H9 (cell line): ENCODE measurements around the gene PPM1H. TPM values are rescaled to one million over a fixed set of nuclear protein-coding genes. Genes with fewer than 3 reads are reported as not detected.

Experiments
- DNase-seq: peaks from one replicate; pipeline ENCODE4 v3.0.0-alpha.2; 2017
- H2AFZ ChIP-seq: one replicate; pipeline ENCODE4 v1.6.1; 2013; ENCODE audit warnings: mild to moderate bottlenecking, low read length, control low read depth, moderate library complexity
- H2AK5ac ChIP-seq: 2 replicates; pipeline ENCODE4 v1.6.1; 2013; ENCODE audit warnings: low read length, control low read depth, mixed read lengths; ENCODE audit not compliant: insufficient read length
- H2BK120ac ChIP-seq: one replicate; pipeline ENCODE4 v1.6.1; 2013; ENCODE audit warnings: low read depth, mild to moderate bottlenecking, low read length, control low read depth, inconsistent platforms; ENCODE audit not compliant: poor library complexity, severe bottlenecking
- H2BK12ac ChIP-seq: 2 replicates; pipeline ENCODE4 v1.6.1; 2013; ENCODE audit warnings: low read length, control low read depth, mixed read lengths, low read depth; ENCODE audit not compliant: insufficient read length
- H2BK15ac ChIP-seq: 2 replicates; pipeline ENCODE4 v1.6.1; 2013; ENCODE audit warnings: low read depth, low read length, control low read depth
- H2BK20ac ChIP-seq: one replicate; pipeline ENCODE4 v1.6.1; 2013; ENCODE audit warnings: low read depth, mild to moderate bottlenecking, low read length, control low read depth, inconsistent platforms; ENCODE audit not compliant: poor library complexity, severe bottlenecking
- H2BK5ac ChIP-seq: 2 replicates; pipeline ENCODE4 v1.6.1; 2013; ENCODE audit warnings: low read length, control low read depth, mixed read lengths; ENCODE audit not compliant: insufficient read length
- H3K14ac ChIP-seq: 2 replicates; pipeline ENCODE4 v1.6.1; 2013; ENCODE audit warnings: low read length, control low read depth; ENCODE audit not compliant: insufficient read depth
- H3K18ac ChIP-seq: 2 replicates; pipeline ENCODE4 v1.6.1; 2013; ENCODE audit warnings: low read depth, mild to moderate bottlenecking, mixed read lengths, low read length, control low read depth; ENCODE audit not compliant: insufficient read length
- H3K23ac ChIP-seq: 2 replicates; pipeline ENCODE4 v1.6.1; 2013; ENCODE audit warnings: low read length, control low read depth, mixed read lengths, low read depth; ENCODE audit not compliant: insufficient read length
- H3K23me2 ChIP-seq: 2 replicates; pipeline ENCODE4 v1.6.1; 2013; ENCODE audit warnings: low read depth, mild to moderate bottlenecking, mixed read lengths, low read length, control low read depth; ENCODE audit not compliant: insufficient read length, poor library complexity, severe bottlenecking
- H3K27ac ChIP-seq: 2 replicates; pipeline ENCODE4 v1.5.1; 2013; ENCODE audit warnings: low read length, control low read depth, mixed read lengths, low read depth; ENCODE audit not compliant: insufficient read length
- H3K27me3 ChIP-seq: 2 replicates; pipeline ENCODE4 v1.6.1; 2013; ENCODE audit warnings: low read length, control low read depth, inconsistent platforms; ENCODE audit not compliant: insufficient read depth
- H3K4ac ChIP-seq: 2 replicates; pipeline ENCODE4 v1.6.1; 2013; ENCODE audit warnings: low read depth, mild to moderate bottlenecking, control low read depth, inconsistent platforms, low read length, moderate library complexity
- H3K4me1 ChIP-seq: 2 replicates; pipeline ENCODE4 v1.6.1; 2013; ENCODE audit warnings: low read length, control low read depth, inconsistent platforms; ENCODE audit not compliant: insufficient read depth
- H3K4me2 ChIP-seq: 2 replicates; pipeline ENCODE4 v1.6.1; 2013; ENCODE audit warnings: low read length, control low read depth, mixed read lengths; ENCODE audit not compliant: insufficient read length, insufficient read depth
- H3K56ac ChIP-seq: 2 replicates; pipeline ENCODE4 v1.6.1; 2013; ENCODE audit warnings: low read depth, mild to moderate bottlenecking, mixed read lengths, low read length, control low read depth; ENCODE audit not compliant: insufficient read length
- H3K79me1 ChIP-seq: 2 replicates; pipeline ENCODE4 v1.6.1; 2013; ENCODE audit warnings: low read depth, mild to moderate bottlenecking, moderate library complexity, low read length, control low read depth, inconsistent platforms; ENCODE audit not compliant: insufficient read depth, poor library complexity, severe bottlenecking
- H3K79me2 ChIP-seq: 2 replicates; pipeline ENCODE4 v1.6.1; 2013; ENCODE audit warnings: low read length, control low read depth, inconsistent platforms; ENCODE audit not compliant: insufficient read depth
- H3K9ac ChIP-seq: 2 replicates; pipeline ENCODE4 v1.6.1; 2013; ENCODE audit warnings: low read length, control low read depth, mixed read lengths; ENCODE audit not compliant: insufficient read length; ENCODE audit errors: extremely low read depth
- H3K9me3 ChIP-seq: one replicate; pipeline ENCODE4 v1.6.1; 2013; ENCODE audit warnings: low read depth, low read length, inconsistent platforms; ENCODE audit not compliant: control insufficient read depth
- H3T11ph ChIP-seq: one replicate; pipeline ENCODE4 v1.6.1; 2013; ENCODE audit warnings: mild to moderate bottlenecking, low read length, control low read depth, inconsistent platforms
- H4K20me1 ChIP-seq: one replicate; pipeline ENCODE4 v1.6.1; 2013; ENCODE audit not compliant: control insufficient read depth, insufficient read length, insufficient read depth
- H4K5ac ChIP-seq: 2 replicates; pipeline ENCODE4 v1.6.1; 2013; ENCODE audit warnings: low read depth, mild to moderate bottlenecking, mixed read lengths, low read length, control low read depth; ENCODE audit not compliant: insufficient read length
- H4K8ac ChIP-seq: replicated peaks from 2 replicates; pipeline ENCODE4 v1.6.1; 2013; ENCODE audit warnings: low read length, control low read depth, mixed read lengths, low read depth; ENCODE audit not compliant: insufficient read length
- H4K91ac ChIP-seq: 2 replicates; pipeline ENCODE4 v1.6.1; 2013; ENCODE audit warnings: low read depth, mild to moderate bottlenecking, moderate library complexity, mixed read lengths, low read length, control low read depth; ENCODE audit not compliant: insufficient read length
- H3K27ac Mint-ChIP-seq, 3 experiments: 2 replicates in 2 of 3; 3 replicates in 1 of 3; pipeline ENCODE4 v1.8.0; 2020 to 2021; ENCODE audit warnings: mixed read lengths in 3 of 3, mild to moderate bottlenecking in 1 of 3, moderate library complexity in 1 of 3
- H3K27me3 Mint-ChIP-seq: 2 replicates; pipeline ENCODE4 v1.8.0; 2021; ENCODE audit warnings: low read depth, mild to moderate bottlenecking, moderate library complexity, mixed read lengths
- H3K36me3 Mint-ChIP-seq, 3 experiments: 2 replicates in 2 of 3; 3 replicates in 1 of 3; pipeline ENCODE4 v1.8.0; 2020 to 2021; ENCODE audit warnings: low read depth in 3 of 3, mixed read lengths in 3 of 3; ENCODE audit not compliant: insufficient read depth in 1 of 3
- H3K4me1 Mint-ChIP-seq, 2 experiments: 2 replicates each; pipeline ENCODE4 v1.8.0; 2020; ENCODE audit warnings: mixed read lengths in 2 of 2
- H3K4me3 Mint-ChIP-seq, 2 experiments: 2 replicates in 1 of 2; 3 replicates in 1 of 2; pipeline ENCODE4 v1.8.0; 2020 to 2021; ENCODE audit warnings: mild to moderate bottlenecking in 2 of 2, mixed read lengths in 2 of 2, moderate library complexity in 1 of 2
- H3K9me3 Mint-ChIP-seq, 2 experiments: 2 replicates in 1 of 2; 3 replicates in 1 of 2; pipeline ENCODE4 v1.8.0; 2020; ENCODE audit warnings: mild to moderate bottlenecking in 2 of 2, mixed read lengths in 2 of 2, moderate library complexity in 1 of 2
- CTCF ChIP-seq: fragments of 200-600 bp; sonication (generic); conservative IDR thresholded peaks from 3 replicates; pipeline ENCODE4 v1.8.0; 2021; ENCODE audit warnings: antibody characterized with exemption, mild to moderate bottlenecking
- WGBS: extraction: QIAGEN DNeasy Blood & Tissue Kit; methylation state at CpG from one replicate; pipeline ENCODE4 v1.1.7; 2013; ENCODE audit warnings: missing lambda C conversion rate, low lambda C conversion rate, mixed read lengths; ENCODE audit not compliant: insufficient read length; ENCODE audit errors: extremely low coverage; 5-methylcytosine and 5-hydroxymethylcytosine counted together
- total RNA-seq: library from RNA; stranded (reverse); gene quantifications from 2 replicates; pipeline ENCODE4 v1.2.1, GENCODE V29; 2021

PPM1H gene
- total RNA-seq, 1 experiment from 2014 or later, result 22.1 TPM

GRCh38 chr12:62691309-62691708 lies 243.6 kb downstream of the PPM1H start:
- no peaks in the 10 kb centered on the region for H4K20me1 ChIP-seq
- H3T11ph ChIP-seq, result no peak overlapping the region
- H3K9me3 ChIP-seq, result no peaks in the 10 kb centered on the region
- Mint-ChIP-seq H3K4me3 (no peak overlapping the region), H3K4me1 (peaks cover 5 to 7% of the 10 kb centered on the region in 2 experiments; a peak in 3 of 4 replicates), H3K27me3 (no peaks in the 10 kb centered on the region), H3K9me3 (no peaks in the 10 kb centered on the region), H3K27ac (no peak overlapping the region), H3K36me3 (peaks cover 37 to 44% (median 38%) of the 10 kb centered on the region in 3 experiments)
- H2BK12ac ChIP-seq, result no peak overlapping the region
- no peaks in the 10 kb centered on the region for H3K27me3 ChIP-seq
- H4K91ac ChIP-seq, result no peak overlapping the region
- H2BK15ac ChIP-seq, result no peak overlapping the region
- H3K79me1 ChIP-seq, result no peaks in the 10 kb centered on the region
- no CpG with 5 or more reads among the region's 3 CpGs for WGBS
- H2BK5ac ChIP-seq, result no peak overlapping the region
- H4K8ac ChIP-seq, result no peak overlapping the region
- no peak overlapping the region for H2BK20ac ChIP-seq
- no peak overlapping the region for H4K5ac ChIP-seq
- no peak overlapping the region for H2AK5ac ChIP-seq
- no peak overlapping the region for H3K9ac ChIP-seq
- no peak for TF ChIP-seq CTCF
- H3K4me1 ChIP-seq, result no peaks in the 10 kb centered on the region
- no peak for DNase-seq
- H3K23me2 ChIP-seq, result no peaks in the 10 kb centered on the region
- no peak overlapping the region for H3K4me2 ChIP-seq
- no peak overlapping the region for H2AFZ ChIP-seq
- H2BK120ac ChIP-seq, result no peak overlapping the region
- no peak overlapping the region for H3K18ac ChIP-seq
- no peak overlapping the region for H3K56ac ChIP-seq
- H3K27ac ChIP-seq, result no peak overlapping the region
- H3K14ac ChIP-seq, result no peak overlapping the region
- no peak overlapping the region for H3K4ac ChIP-seq
- H3K79me2 ChIP-seq, result no peaks in the 10 kb centered on the region
- no peak overlapping the region for H3K23ac ChIP-seq
